Epithelial cell of esophagus (primary cell): ENCODE measurements around the gene BPIFB3.
"Not testable (repeated sequence)": the region's sequence is repeated elsewhere in the genome, so short reads cannot be mapped to it uniquely, and the experiment has no call there.

ENCODE experiments used
- DNase-seq: peaks from one replicate; pipeline ENCODE4 v3.0.0; 2010; ENCODE audit warnings: low read depth
- H3K4me3 ChIP-seq: 2 replicates; pipeline ENCODE4 v1.5.1; 2011; ENCODE audit warnings: mild to moderate bottlenecking, low read length, control low read depth
- TF ChIP-seq, protein P1 (sequence below): IDR thresholded peaks from 2 replicates; pipeline ENCODE4 v1.5.1; 2011; ENCODE audit warnings: low read depth, mild to moderate bottlenecking, low read length, control low read depth, inconsistent platforms; ENCODE audit not compliant: insufficient read depth; ENCODE audit errors: missing control alignments

Gene BPIFB3

DNA sequence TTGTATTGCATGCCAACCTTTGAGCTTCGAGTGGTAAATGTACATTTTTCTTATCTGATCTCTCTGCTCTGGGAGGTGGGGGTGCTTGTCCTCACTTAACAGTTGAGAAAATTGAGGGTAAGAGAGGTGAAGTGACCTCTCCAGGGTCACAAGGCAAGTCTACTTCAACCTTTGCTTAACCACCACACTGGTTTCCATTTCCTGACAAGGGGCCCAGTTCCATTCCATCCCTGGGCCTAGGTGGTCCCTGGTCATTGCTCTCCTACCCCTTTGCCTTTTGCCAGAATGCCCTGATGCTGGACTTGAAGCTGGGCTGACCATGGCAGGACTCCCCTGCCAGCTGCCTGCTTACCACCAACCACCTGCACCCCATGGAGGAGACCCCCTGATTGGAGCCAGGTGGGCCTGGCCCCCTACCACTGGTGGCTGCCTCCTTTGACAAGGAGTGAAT is 9.9 kb upstream of the BPIFB3 start:
- DNase-seq = no peak
- TF ChIP-seq, protein P1, sequence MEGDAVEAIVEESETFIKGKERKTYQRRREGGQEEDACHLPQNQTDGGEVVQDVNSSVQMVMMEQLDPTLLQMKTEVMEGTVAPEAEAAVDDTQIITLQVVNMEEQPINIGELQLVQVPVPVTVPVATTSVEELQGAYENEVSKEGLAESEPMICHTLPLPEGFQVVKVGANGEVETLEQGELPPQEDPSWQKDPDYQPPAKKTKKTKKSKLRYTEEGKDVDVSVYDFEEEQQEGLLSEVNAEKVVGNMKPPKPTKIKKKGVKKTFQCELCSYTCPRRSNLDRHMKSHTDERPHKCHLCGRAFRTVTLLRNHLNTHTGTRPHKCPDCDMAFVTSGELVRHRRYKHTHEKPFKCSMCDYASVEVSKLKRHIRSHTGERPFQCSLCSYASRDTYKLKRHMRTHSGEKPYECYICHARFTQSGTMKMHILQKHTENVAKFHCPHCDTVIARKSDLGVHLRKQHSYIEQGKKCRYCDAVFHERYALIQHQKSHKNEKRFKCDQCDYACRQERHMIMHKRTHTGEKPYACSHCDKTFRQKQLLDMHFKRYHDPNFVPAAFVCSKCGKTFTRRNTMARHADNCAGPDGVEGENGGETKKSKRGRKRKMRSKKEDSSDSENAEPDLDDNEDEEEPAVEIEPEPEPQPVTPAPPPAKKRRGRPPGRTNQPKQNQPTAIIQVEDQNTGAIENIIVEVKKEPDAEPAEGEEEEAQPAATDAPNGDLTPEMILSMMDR = no peak

DNA sequence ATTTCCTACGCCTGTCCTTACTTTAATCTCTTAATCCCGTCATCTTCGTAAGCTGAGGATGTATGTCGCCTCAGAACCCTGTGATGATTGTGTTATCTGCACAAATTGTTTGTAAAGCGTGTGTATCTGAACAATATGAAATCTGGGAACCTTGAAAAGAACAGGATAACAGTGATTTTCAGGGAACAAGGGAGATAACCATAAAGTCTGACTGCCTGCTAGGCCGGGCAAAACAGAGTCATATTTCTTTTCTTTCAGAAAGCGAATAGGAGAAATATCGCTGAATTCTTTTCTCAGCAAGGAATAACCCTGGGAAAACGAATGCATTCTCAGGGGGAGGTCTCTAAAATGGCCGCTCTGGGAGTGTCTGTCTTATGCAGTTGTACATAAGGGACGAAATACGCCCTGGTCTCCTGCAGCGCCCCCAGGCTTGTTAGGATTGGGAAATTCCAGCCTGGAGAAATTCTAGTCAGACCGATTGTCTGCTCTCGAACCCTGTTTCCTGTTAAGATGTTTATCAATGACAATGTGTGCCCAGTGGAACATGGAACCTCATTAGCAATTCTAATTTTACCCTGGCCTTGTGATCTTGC is 8.5 kb upstream of the BPIFB3 start:
- H3K4me3 ChIP-seq, DNase-seq: not testable (repeated sequence)

More for the DNA sequence above, 9.9 kb upstream of the BPIFB3 start:
- H3K4me3 ChIP-seq = no peak overlapping the region

DNA sequence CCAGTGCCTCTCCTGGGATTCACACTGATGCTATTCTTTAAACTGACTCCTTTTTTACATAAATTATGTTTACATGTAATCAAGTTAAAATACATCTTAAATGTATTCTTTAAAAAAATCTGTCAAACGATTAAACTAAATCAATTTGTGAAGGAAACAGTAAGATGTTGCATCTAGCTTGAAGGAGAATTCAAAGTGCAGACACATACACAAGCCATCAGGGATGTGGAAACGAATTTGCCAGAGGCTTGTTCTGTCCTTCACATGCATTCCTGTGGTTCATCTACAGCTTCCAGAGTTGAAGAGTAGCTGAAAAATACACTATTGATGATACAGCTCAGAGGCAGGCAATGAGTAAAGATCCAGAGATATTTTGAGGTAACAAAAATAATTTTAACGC is 7.3 kb upstream of the BPIFB3 start:
- TF ChIP-seq, protein P1 = no peak
- no peak overlapping the region for H3K4me3 ChIP-seq
- no peak for DNase-seq

DNA sequence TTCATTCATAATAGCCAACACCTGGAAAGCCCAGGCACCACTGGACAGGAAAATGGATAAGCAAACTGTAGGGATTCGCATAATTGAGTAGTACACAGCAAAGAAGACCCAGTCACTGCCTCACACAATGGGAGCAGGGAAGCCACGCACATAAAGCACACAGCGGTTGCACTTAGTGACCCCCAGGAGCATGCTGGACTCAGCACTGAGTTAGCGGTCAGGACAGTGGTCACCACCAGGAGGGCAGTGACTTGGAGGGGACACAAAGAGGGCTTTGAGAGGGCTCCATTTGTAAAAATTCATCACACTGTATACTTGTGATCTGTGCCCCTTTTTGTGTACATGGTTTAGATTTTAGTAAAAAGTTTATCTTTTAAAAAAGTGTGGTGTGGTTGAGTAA is 2.4 kb upstream of the BPIFB3 start:
- no peak overlapping the region for H3K4me3 ChIP-seq
- no peak for DNase-seq
- TF ChIP-seq, protein P1 = no peak

DNA sequence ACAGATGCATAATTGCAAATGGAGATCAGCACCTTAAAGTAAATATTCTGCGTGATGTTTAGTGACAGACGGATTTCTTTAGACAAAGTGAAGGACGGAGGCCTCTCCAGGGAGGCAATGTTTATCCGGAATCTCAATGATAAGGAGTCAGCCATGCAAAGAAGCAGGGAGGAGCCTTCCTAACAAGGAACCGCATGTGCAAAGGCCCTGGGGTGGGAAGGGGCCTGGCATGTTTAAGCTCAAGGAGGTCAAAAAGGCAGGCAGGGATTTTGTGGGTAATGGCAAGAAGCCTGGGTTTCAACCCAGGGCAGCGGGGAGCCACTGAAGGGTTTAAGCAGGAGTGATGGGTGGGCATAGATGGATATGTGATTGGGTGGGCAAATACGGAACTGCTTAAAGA is 678 bp downstream of the BPIFB3 start:
- no peak for DNase-seq
- TF ChIP-seq, protein P1 = no peak
- no peak overlapping the region for H3K4me3 ChIP-seq

DNA sequence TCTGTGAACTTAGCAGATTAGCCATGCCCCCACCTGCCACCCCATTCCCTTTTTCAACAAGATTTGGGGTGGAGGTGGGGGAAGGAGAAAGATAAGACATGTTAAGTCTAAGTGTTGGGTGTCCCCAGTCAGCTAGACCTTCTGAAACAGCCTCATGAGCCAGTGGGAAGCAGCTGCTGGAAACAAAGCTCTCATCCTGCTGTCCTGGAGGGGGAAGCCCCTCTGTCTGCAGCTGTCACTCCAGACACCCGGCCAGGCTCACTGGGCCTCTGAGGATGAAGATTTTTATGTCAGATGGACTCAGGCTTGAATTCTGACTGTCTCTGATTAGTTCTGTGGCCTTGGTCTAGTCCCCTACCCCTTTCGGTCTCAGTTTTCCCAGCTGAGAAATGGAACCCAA is 1.1 kb downstream of the BPIFB3 start:
- H3K4me3 ChIP-seq = no peak overlapping the region
- TF ChIP-seq, protein P1 = no peak
- DNase-seq = no peak

DNA sequence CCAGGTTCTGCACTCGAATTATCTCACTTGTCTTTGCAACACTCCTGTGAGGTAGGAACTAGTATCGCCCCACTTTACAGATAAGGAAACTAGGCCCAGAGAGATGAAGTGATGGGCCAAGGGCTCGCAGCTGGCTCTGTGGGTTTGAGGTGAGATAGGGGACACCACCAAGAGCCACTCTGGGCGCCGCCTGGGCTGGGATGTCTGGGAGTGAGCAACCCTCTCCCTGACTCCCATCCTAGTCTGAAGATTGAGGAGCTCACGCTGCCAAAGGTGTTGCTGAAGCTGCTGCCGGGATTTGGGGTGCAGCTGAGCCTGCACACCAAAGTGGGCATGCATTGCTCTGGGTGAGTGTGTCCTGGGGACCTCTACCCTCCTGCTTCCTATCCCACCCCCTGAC is 5.4 kb downstream of the BPIFB3 start:
- TF ChIP-seq, protein P1 = no peak
- DNase-seq = no peak
- H3K4me3 ChIP-seq = no peak overlapping the region
